GM23338 (cell line): ENCODE results near the gene RSPRY1. TPM values are rescaled to one million over a fixed set of nuclear protein-coding genes. Genes with fewer than 3 reads are reported as not detected.

ENCODE experiments used
- ATAC-seq: fragments of 200-7000 bp; cut with Tn5 transposase; 3 replicates; pipeline ENCODE4 v1.9.1; 2020
- DNase-seq: peaks from one replicate; pipeline ENCODE4 v3.0.0-alpha.2; 2015; ENCODE audit warnings: low spot score
- H2AFZ ChIP-seq: fragments of 200-600 bp; sonication (generic); 2 replicates; pipeline ENCODE4 v1.8.0; 2016; ENCODE audit warnings: antibody characterized with exemption, mild to moderate bottlenecking, moderate library complexity
- H3F3A ChIP-seq: fragments of 200-600 bp; sonication (generic); replicated peaks from 2 replicates; pipeline ENCODE4 v1.8.0; 2017; ENCODE audit warnings: antibody characterized with exemption, mixed run types, low read depth
- H3K27ac ChIP-seq: fragments of 200-600 bp; sonication (generic); 2 replicates; pipeline ENCODE4 v1.6.1; 2016; ENCODE audit warnings: low read depth
- H3K27me3 ChIP-seq: fragments of 200-600 bp; sonication (generic); 2 replicates; pipeline ENCODE4 v1.8.0; 2016; ENCODE audit warnings: mild to moderate bottlenecking, mixed run types, moderate library complexity; ENCODE audit not compliant: insufficient read depth
- H3K36me3 ChIP-seq: fragments of 200-600 bp; sonication (generic); 2 replicates; pipeline ENCODE4 v1.8.0; 2016; ENCODE audit warnings: mild to moderate bottlenecking; ENCODE audit not compliant: insufficient read depth
- H3K4me1 ChIP-seq: fragments of 200-600 bp; sonication (generic); 2 replicates; pipeline ENCODE4 v1.8.0; 2016; ENCODE audit warnings: mild to moderate bottlenecking, moderate library complexity; ENCODE audit not compliant: insufficient read depth
- H3K4me2 ChIP-seq: fragments of 200-600 bp; sonication (generic); 2 replicates; pipeline ENCODE4 v1.7.1; 2017; ENCODE audit warnings: mixed run types
- H3K4me3 ChIP-seq: fragments of 200-600 bp; sonication (generic); 2 replicates; pipeline ENCODE4 v1.6.1; 2016; ENCODE audit warnings: mixed run types
- H3K79me2 ChIP-seq: fragments of 200-600 bp; sonication (generic); replicated peaks from 2 replicates; pipeline ENCODE4 v1.8.0; 2017; ENCODE audit warnings: mild to moderate bottlenecking; ENCODE audit not compliant: insufficient read depth
- H3K9me2 ChIP-seq: fragments of 200-600 bp; sonication (generic); 2 replicates; pipeline ENCODE4 v1.8.0; 2017; ENCODE audit not compliant: insufficient read depth
- H4K20me1 ChIP-seq: fragments of 200-600 bp; sonication (generic); replicated peaks from 2 replicates; pipeline ENCODE4 v1.8.0; 2017; ENCODE audit warnings: mild to moderate bottlenecking; ENCODE audit not compliant: insufficient read depth
- H3K27ac Mint-ChIP-seq: 2 replicates; pipeline ENCODE4 v1.8.0; 2020; ENCODE audit warnings: inconsistent platforms, mild to moderate bottlenecking, moderate library complexity, mixed read lengths
- H3K27me3 Mint-ChIP-seq: 3 replicates; pipeline ENCODE4 v1.8.0; 2022; ENCODE audit warnings: low read depth, mild to moderate bottlenecking, moderate library complexity, mixed read lengths, inconsistent platforms; ENCODE audit not compliant: insufficient read depth, poor library complexity
- H3K36me3 Mint-ChIP-seq: 3 replicates; pipeline ENCODE4 v1.8.0; 2021; ENCODE audit warnings: low read depth, mild to moderate bottlenecking, inconsistent platforms, moderate library complexity, mixed read lengths
- H3K4me1 Mint-ChIP-seq: 3 replicates; pipeline ENCODE4 v1.8.0; 2020; ENCODE audit warnings: mild to moderate bottlenecking, inconsistent platforms, mixed read lengths
- H3K4me3 Mint-ChIP-seq: 3 replicates; pipeline ENCODE4 v1.8.0; 2021; ENCODE audit warnings: moderate library complexity, mild to moderate bottlenecking, inconsistent platforms, mixed read lengths
- H3K9me3 Mint-ChIP-seq: 3 replicates; pipeline ENCODE4 v1.8.0; 2020; ENCODE audit warnings: moderate library complexity, mild to moderate bottlenecking, inconsistent platforms, mixed read lengths
- CREB1 ChIP-seq: fragments of 250-450 bp; sonication (Bioruptor Pico); IDR thresholded peaks from 2 replicates; pipeline ENCODE4 v1.5.0; 2020; ENCODE audit warnings: low read depth, mild to moderate bottlenecking, moderate library complexity
- CTCF ChIP-seq, 2 experiments: fragments of 200-600 bp in 1 of 2; sonication (generic) in 1 of 2; conservative IDR thresholded peaks; 2 replicates each; pipeline versions ENCODE4 v1.5.1 to v1.6.1; 2016 to 2017; ENCODE audit warnings: antibody characterized with exemption in 2 of 2, low read depth in 2 of 2, mild to moderate bottlenecking in 2 of 2, moderate library complexity in 1 of 2
- ETS1 ChIP-seq: IDR thresholded peaks from 2 replicates; pipeline ENCODE4 v1.6.1; 2016; ENCODE audit warnings: antibody characterized with exemption
- EZH2 ChIP-seq: fragments of 200-600 bp; sonication (generic); IDR thresholded peaks from one replicate; pipeline ENCODE4 v1.8.0; 2017; ENCODE audit warnings: antibody characterized with exemption, mild to moderate bottlenecking, low read depth; ENCODE audit not compliant: unreplicated experiment
- EZH2phosphoT487 ChIP-seq: fragments of 200-600 bp; sonication (generic); IDR thresholded peaks from one replicate; pipeline ENCODE4 v1.8.1; 2018; ENCODE audit warnings: antibody characterized with exemption; ENCODE audit not compliant: unreplicated experiment
- JUNB ChIP-seq: IDR thresholded peaks from one replicate; pipeline ENCODE4 v1.6.1; 2016; ENCODE audit warnings: antibody characterized with exemption; ENCODE audit not compliant: unreplicated experiment
- NANOG ChIP-seq: IDR thresholded peaks from 2 replicates; pipeline ENCODE4 v1.6.1; 2016; ENCODE audit warnings: antibody characterized with exemption, borderline replicate concordance
- REST ChIP-seq: IDR thresholded peaks from one replicate; pipeline ENCODE4 v1.6.1; 2018; ENCODE audit warnings: antibody characterized with exemption; ENCODE audit not compliant: unreplicated experiment
- STAT1 ChIP-seq: IDR thresholded peaks from one replicate; pipeline ENCODE4 v1.6.1; 2016; ENCODE audit warnings: antibody characterized with exemption; ENCODE audit not compliant: unreplicated experiment
- ZNF462 ChIP-seq: fragments of 250-450 bp; sonication (Bioruptor Pico); IDR thresholded peaks from 2 replicates; pipeline ENCODE4 v1.5.0; 2020; ENCODE audit warnings: mild to moderate bottlenecking, moderate library complexity
- polyA plus RNA-seq: library from polyadenylated mRNA; unstranded; fragments of >200 nt; fragmentation: Nextera tagmentation; extraction: Ambion mirVana; gene quantifications from 2 replicates; pipeline ENCODE4 v1.2.1, GENCODE V29; 2016
- total RNA-seq: library from RNA; depleted of rRNA; stranded (reverse); fragments of >200 nt; shearing (Covaris generic); gene quantifications from 2 replicates; pipeline ENCODE4 v1.2.3, GENCODE V29; 2014

RSPRY1 gene
- total and polyA plus RNA-seq, 2 experiments from 2014 or later, result 25.8 to 35.9 TPM

GRCh38 chr16:57156351-57156703 is 29.8 kb upstream of the RSPRY1 start:
- Histone ChIP-seq H3K27ac (no peak overlapping the region), H3K79me2 (no peaks in the 10 kb centered on the region), H3K27me3 (no peaks in the 10 kb centered on the region), H2AFZ (no peak overlapping the region), H3K4me2 (no peak overlapping the region), H3F3A (no peaks in the 10 kb centered on the region), H3K36me3 (peaks cover 23% of the 10 kb centered on the region), H4K20me1 (no peaks in the 10 kb centered on the region), H3K9me2 (no peaks in the 10 kb centered on the region), H3K4me3 (no peak overlapping the region), H3K4me1 (peaks cover 23% of the 10 kb centered on the region)
- DNase-seq (no peak), ATAC-seq (no peak)
- Mint-ChIP-seq H3K27ac (no peak overlapping the region), H3K9me3 (no peaks in the 10 kb centered on the region), H3K4me3 (no peak overlapping the region), H3K27me3 (peaks cover 1% of the 10 kb centered on the region), H3K36me3 (peaks cover 71% of the 10 kb centered on the region), H3K4me1 (peaks cover 37% of the 10 kb centered on the region)
- TF ChIP-seq ZNF462 (CRISPR knock-in tag), result no peak
- no peak for TF ChIP-seq NANOG
- no peak for TF ChIP-seq CREB1 (CRISPR knock-in tag)
- no peak for TF ChIP-seq EZH2
- TF ChIP-seq REST, result no peak
- no peak for TF ChIP-seq EZH2phosphoT487
- TF ChIP-seq CTCF (conservative IDR thresholded peaks at IDR 0.05; ENCODE audit: low read depth in 2 of 2), result no peak
- TF ChIP-seq JUNB, result no peak
- no peak for TF ChIP-seq ETS1
- no peak for TF ChIP-seq STAT1
